ENCODE results near the gene METRN.

GRCh38 chr16:677316-678190, 37.4 kb upstream of the METRN start:
- TF ChIP-seq CTCF (IDR thresholded peaks at IDR 0.05): no peak
- no peak for TF ChIP-seq POLR2A (IDR thresholded peaks at IDR 0.05)

Measured in Peyer's patch (tissue), 4 donors.